H1 (cell line): ENCODE results near the gene RALA. TPM values are rescaled to one million over a fixed set of nuclear protein-coding genes. Genes with fewer than 3 reads are reported as not detected.

Source experiments
- CTCF ChIA-PET: fragments of 300-600 bp; sonication (Branson Sonifier 250); formaldehyde crosslinking; loops from one replicate; lab custom pipeline; 2021; ENCODE audit not compliant: partially characterized antibody; lab: Charles Lee
- POLR2A ChIA-PET: fragments of 300-600 bp; sonication (Branson Sonifier 250); formaldehyde crosslinking; loops from one replicate; lab custom pipeline; 2021; ENCODE audit warnings: inconsistent platforms; ENCODE audit not compliant: partially characterized antibody; lab: Charles Lee
- DNase-seq, 2 experiments: peaks; one replicate each; pipeline versions ENCODE4 v3.0.0 to v3.0.0-alpha.2; 2010 to 2022; ENCODE audit warnings: low spot score in 2 of 2, low read depth in 1 of 2, mixed read lengths in 1 of 2
- FAIRE-seq: peaks from 2 replicates; lab custom pipeline; 2011; peaks lifted over from hg19 to GRCh38; lab: Jason Lieb, UNC
- H2AFZ ChIP-seq: 2 replicates; pipeline ENCODE4 v1.8.1; 2012; ENCODE audit warnings: low read length, inconsistent platforms
- H2AK5ac ChIP-seq: 2 replicates; pipeline ENCODE4 v1.6.1; 2013; ENCODE audit warnings: low read depth, low read length
- H2BK120ac ChIP-seq: replicated peaks from 2 replicates; pipeline ENCODE3; 2013; ENCODE audit warnings: low read depth, low read length, inconsistent platforms
- H2BK12ac ChIP-seq: 2 replicates; pipeline ENCODE4 v1.6.1; 2013; ENCODE audit warnings: low read depth, low read length
- H2BK15ac ChIP-seq: 2 replicates; pipeline ENCODE4 v1.6.1; 2013; ENCODE audit warnings: low read length
- H2BK20ac ChIP-seq: 2 replicates; pipeline ENCODE4 v1.6.1; 2013; ENCODE audit warnings: low read length
- H2BK5ac ChIP-seq: 2 replicates; pipeline ENCODE4 v1.6.1; 2013; ENCODE audit warnings: low read depth, low read length
- H3K14ac ChIP-seq: 2 replicates; pipeline ENCODE4 v1.6.1; 2013; ENCODE audit warnings: inconsistent platforms; ENCODE audit not compliant: insufficient read length
- H3K18ac ChIP-seq: 2 replicates; pipeline ENCODE4 v1.6.1; 2013; ENCODE audit warnings: low read length; ENCODE audit errors: extremely low read depth
- H3K23ac ChIP-seq: 2 replicates; pipeline ENCODE4 v1.6.1; 2013; ENCODE audit warnings: inconsistent platforms; ENCODE audit not compliant: insufficient read length
- H3K23me2 ChIP-seq: 2 replicates; pipeline ENCODE4 v1.6.1; 2013; ENCODE audit warnings: low read depth, low read length
- H3K27ac ChIP-seq: 2 replicates; pipeline ENCODE4 v1.6.1; 2011; ENCODE audit warnings: low read depth, low read length, inconsistent platforms
- H3K27me3 ChIP-seq, 4 experiments: replicated peaks in 1 of 4; 1 replicate in 1 of 4; 2 replicates in 3 of 4; pipeline versions ENCODE4 v1.6.1 to v1.8.1; 2011 to 2013; ENCODE audit warnings: low read length in 3 of 4, mild to moderate bottlenecking in 3 of 4, inconsistent platforms in 2 of 4, mixed read lengths in 2 of 4, moderate library complexity in 1 of 4; ENCODE audit not compliant: control insufficient read depth in 3 of 4, insufficient read depth in 3 of 4; ENCODE audit errors: extremely low read depth in 1 of 4
- H3K36me3 ChIP-seq, 4 experiments: 2 replicates each; pipeline versions ENCODE4 v1.6.1 to v1.8.1; 2011 to 2013; ENCODE audit warnings: mild to moderate bottlenecking in 4 of 4, low read length in 3 of 4, moderate library complexity in 2 of 4, control low read depth in 1 of 4, inconsistent platforms in 1 of 4; ENCODE audit not compliant: insufficient read depth in 4 of 4, control insufficient read depth in 2 of 4
- H3K4ac ChIP-seq: replicated peaks from 2 replicates; pipeline ENCODE3; 2013; ENCODE audit warnings: low read length, low read depth, mixed read lengths, inconsistent platforms; ENCODE audit not compliant: insufficient read length
- H3K4me1 ChIP-seq, 4 experiments: replicated peaks in 1 of 4; 1 replicate in 1 of 4; 2 replicates in 3 of 4; pipeline versions ENCODE4 v1.6.1 to v1.8.1; 2011 to 2013; ENCODE audit warnings: low read length in 3 of 4, inconsistent platforms in 2 of 4, mixed read lengths in 1 of 4; ENCODE audit not compliant: insufficient read depth in 4 of 4, control insufficient read depth in 3 of 4
- H3K4me2 ChIP-seq, 2 experiments: 2 replicates each; pipeline versions ENCODE4 v1.6.1 to v1.8.1; 2011 to 2013; ENCODE audit warnings: low read depth in 2 of 2, low read length in 2 of 2, control low read depth in 1 of 2, inconsistent platforms in 1 of 2, mild to moderate bottlenecking in 1 of 2; ENCODE audit not compliant: insufficient read depth in 1 of 2
- H3K4me3 ChIP-seq, 4 experiments: fragments of 200-600, 300-600 bp in 1 of 4; sonication (generic), shearing (Covaris generic), sonication (Bioruptor Twin) in 1 of 4; 2 replicates each; pipeline versions ENCODE4 v1.5.1 to v1.8.1; 2011 to 2016; ENCODE audit warnings: low read length in 4 of 4, low read depth in 3 of 4, control low read depth in 2 of 4, inconsistent platforms in 2 of 4, mild to moderate bottlenecking in 2 of 4, mixed read lengths in 1 of 4, moderate library complexity in 1 of 4; ENCODE audit not compliant: insufficient read depth in 2 of 4; ENCODE audit errors: extremely low read depth in 1 of 4
- H3K56ac ChIP-seq: replicated peaks from 2 replicates; pipeline ENCODE3; 2013; ENCODE audit warnings: low read depth, mild to moderate bottlenecking, mixed read lengths, low read length, inconsistent platforms; ENCODE audit not compliant: insufficient read length
- H3K79me1 ChIP-seq: 2 replicates; pipeline ENCODE4 v1.6.1; 2013; ENCODE audit warnings: low read depth, low read length, control low read depth
- H3K79me2 ChIP-seq, 2 experiments: 2 replicates each; pipeline versions ENCODE4 v1.6.1 to v1.8.1; 2012 to 2013; ENCODE audit warnings: low read length in 2 of 2, mild to moderate bottlenecking in 2 of 2, inconsistent platforms in 1 of 2; ENCODE audit not compliant: insufficient read depth in 2 of 2, control insufficient read depth in 1 of 2
- H3K9ac ChIP-seq, 4 experiments: replicated peaks in 1 of 4; 1 replicate in 1 of 4; 2 replicates in 3 of 4; pipeline versions ENCODE4 v1.6.1 to v1.8.1; 2011 to 2013; ENCODE audit warnings: low read depth in 3 of 4, low read length in 3 of 4, control low read depth in 2 of 4, mild to moderate bottlenecking in 2 of 4, moderate library complexity in 2 of 4, inconsistent platforms in 1 of 4; ENCODE audit errors: extremely low read depth in 1 of 4
- H3K9me3 ChIP-seq, 2 experiments: 2 replicates each; pipeline versions ENCODE4 v1.6.1 to v1.8.1; 2012 to 2013; ENCODE audit warnings: mild to moderate bottlenecking in 2 of 2, moderate library complexity in 2 of 2, control low read depth in 1 of 2, inconsistent platforms in 1 of 2, low read depth in 1 of 2, low read length in 1 of 2, mixed read lengths in 1 of 2; ENCODE audit not compliant: insufficient read depth in 2 of 2
- H4K20me1 ChIP-seq, 2 experiments: replicated peaks in 1 of 2; 2 replicates each; pipeline versions ENCODE3 to v1.8.1; 2011 to 2013; ENCODE audit warnings: inconsistent platforms in 2 of 2, low read length in 2 of 2, mild to moderate bottlenecking in 1 of 2; ENCODE audit not compliant: insufficient read depth in 2 of 2, control insufficient read depth in 1 of 2
- H4K5ac ChIP-seq: 2 replicates; pipeline ENCODE4 v1.6.1; 2013; ENCODE audit warnings: low read length, low read depth, mixed read lengths, inconsistent platforms; ENCODE audit not compliant: insufficient read length
- H4K8ac ChIP-seq: 2 replicates; pipeline ENCODE4 v1.8.0; 2013; ENCODE audit warnings: mild to moderate bottlenecking, moderate library complexity, low read length, inconsistent platforms; ENCODE audit not compliant: insufficient read depth; ENCODE audit errors: extremely low read depth
- H4K91ac ChIP-seq: replicated peaks from 2 replicates; pipeline ENCODE3; 2013; ENCODE audit warnings: low read length, mixed read lengths, inconsistent platforms; ENCODE audit not compliant: insufficient read length
- ATF2 ChIP-seq: IDR thresholded peaks from 2 replicates; pipeline ENCODE4 v1.6.1; 2012; ENCODE audit warnings: low read length, inconsistent platforms
- ATF3 ChIP-seq: IDR thresholded peaks from 2 replicates; pipeline ENCODE4 v1.6.1; 2011; ENCODE audit warnings: low read depth, mild to moderate bottlenecking, low read length; ENCODE audit not compliant: insufficient read depth
- BACH1 ChIP-seq: IDR thresholded peaks from 2 replicates; pipeline ENCODE4 v1.6.1; 2012; ENCODE audit warnings: low read length, improper control_type of control experiment
- BCL11A ChIP-seq, 2 experiments: IDR thresholded peaks; one replicate each; pipeline ENCODE4 v1.6.1; 2011; ENCODE audit warnings: low read depth in 2 of 2, low read length in 2 of 2, mild to moderate bottlenecking in 2 of 2
- GTF2F1 ChIP-seq: IDR thresholded peaks from 2 replicates; pipeline ENCODE4 v1.6.1; 2012; ENCODE audit warnings: low read depth, low read length, improper control_type of control experiment, borderline replicate concordance
- HDAC6 ChIP-seq: IDR thresholded peaks from one replicate; pipeline ENCODE4 v1.7.1; 2012; ENCODE audit warnings: low read depth, mild to moderate bottlenecking, inconsistent platforms, low read length, moderate library complexity
- KDM1A ChIP-seq: fragments of 200-600, 300-600 bp; sonication (generic); IDR thresholded peaks from 2 replicates; pipeline ENCODE4 v1.7.1; 2016; ENCODE audit warnings: mild to moderate bottlenecking, low read length, borderline replicate concordance
- POLR2AphosphoS5 ChIP-seq: IDR thresholded peaks from 2 replicates; pipeline ENCODE4 v1.6.1; 2011; ENCODE audit warnings: low read depth, low read length
- SIN3A ChIP-seq, 2 experiments: IDR thresholded peaks in 1 of 2; conservative IDR thresholded peaks in 1 of 2; 2 replicates each; pipeline ENCODE4 v1.6.1; 2011 to 2012; ENCODE audit warnings: low read length in 2 of 2, improper control_type of control experiment in 1 of 2, low read depth in 1 of 2, mild to moderate bottlenecking in 1 of 2
- SP4 ChIP-seq: IDR thresholded peaks from 2 replicates; pipeline ENCODE4 v1.6.1; 2012; ENCODE audit warnings: low read length, inconsistent platforms
- WGBS, 2 experiments: shearing (Covaris generic) in 1 of 2; methylation state at CpG; one replicate each; pipeline versions ENCODE4 v1.1.6 to v1.1.7; 2013 to 2015; ENCODE audit warnings: low lambda C conversion rate in 2 of 2, mixed read lengths in 2 of 2, inconsistent platforms in 1 of 2, low coverage in 1 of 2, missing lambda C conversion rate in 1 of 2; ENCODE audit not compliant: insufficient replicate concordance in 2 of 2, insufficient coverage in 1 of 2, insufficient read length in 1 of 2; ENCODE audit errors: extremely low coverage in 1 of 2, missing lambda C conversion rate in 1 of 2; 5-methylcytosine and 5-hydroxymethylcytosine counted together
- polyA plus RNA-seq, 7 experiments: library from polyadenylated mRNA; depleted of rRNA in 3 of 7; stranded (reverse) in 5 of 7; unstranded in 2 of 7; fragments of >200 nt in 5 of 7; fragments of 200-250 nt in 2 of 7; gene quantifications; 1 replicate in 5 of 7; 2 replicates in 1 of 7; 4 replicates in 1 of 7; pipeline versions ENCODE4 v1.2.1 to v1.2.3, GENCODE V29; 2011 to 2013; ENCODE audit warnings: missing spikeins in 2 of 7, mixed read lengths in 2 of 7
- total RNA-seq: library from RNA; stranded (reverse); fragmentation: NEBNext Ultra II Directional; extraction: Animal tissue kit (Norgen Biotek cat#: 25700); gene quantifications from 2 replicates; pipeline ENCODE4 v1.2.1, GENCODE V29; 2021

The RALA gene
- total and polyA plus RNA-seq, 2 of the 8 experiments (the other 6 are each of a cell fraction or from before 2014, with no cell fraction given), result 24.1 to 72.8 TPM

GRCh38 chr7:39631736-39632308 is 8.4 kb downstream of the RALA start:
- no peak overlapping the region for H3K23ac ChIP-seq
- H2BK120ac ChIP-seq, result no peak overlapping the region
- peaks cover 3 to 8% of the 10 kb centered on the region in 2 experiments for H4K20me1 ChIP-seq
- no peak overlapping the region for H4K5ac ChIP-seq
- H3K9ac ChIP-seq, result no peak overlapping the region
- H3K4me2 ChIP-seq, result no peak overlapping the region
- peaks cover 21 to 94% of the 10 kb centered on the region in 2 experiments for H3K79me2 ChIP-seq
- H2BK12ac ChIP-seq, result no peak overlapping the region
- no peak overlapping the region for H2AK5ac ChIP-seq
- peaks cover 0 to 3% (median 1%) of the 10 kb centered on the region in 4 experiments; a peak in 3 of 7 replicates for H3K4me1 ChIP-seq
- peaks cover 0 to 3% (median 1%) of the 10 kb centered on the region in 4 experiments; a peak in 2 of 8 replicates for H3K36me3 ChIP-seq
- no peak overlapping the region for H3K56ac ChIP-seq
- no peak overlapping the region for H3K27ac ChIP-seq
- ChIA-PET POLR2A (interaction anchor here (1.5 kb wide), 1 partner anchor 9 kb away, joined by 8 read pairs; the partner anchor contains the start of gene RALA), CTCF (interaction anchor here (0.8 to 15.8 kb wide), 3 partner anchors 9 to 113 kb away, joined by 3 to 145 read pairs (median 5); partner anchors contain the start of gene RALA)
- no peak overlapping the region for H3K14ac ChIP-seq
- H2AFZ ChIP-seq, result no peak overlapping the region
- H3K18ac ChIP-seq, result no peak overlapping the region
- no peak overlapping the region for H2BK5ac ChIP-seq
- no peaks in the 10 kb centered on the region for H3K27me3 ChIP-seq
- H3K79me1 ChIP-seq, result peaks cover 8% of the 10 kb centered on the region; the same call in 1 of the 2 replicates
- H2BK20ac ChIP-seq, result no peak overlapping the region
- FAIRE-seq (no peak), DNase-seq (no peak)
- H4K8ac ChIP-seq, result no peak overlapping the region
- no peak overlapping the region for H3K4ac ChIP-seq
- WGBS, 2 experiments, result 93% methylated on average over 8 of the region's 8 CpGs; no CpG with 5 or more reads in 1 of the 2 experiments
- H3K4me3 ChIP-seq, result no peak overlapping the region
- H4K91ac ChIP-seq, result no peak overlapping the region
- no peaks in the 10 kb centered on the region for H3K23me2 ChIP-seq
- H3K9me3 ChIP-seq, result no peaks in the 10 kb centered on the region
- no peak overlapping the region for H2BK15ac ChIP-seq
- TF ChIP-seq POLR2AphosphoS5 (no peak), HDAC6 (no peak), ATF2 (no peak), SIN3A (conservative IDR thresholded peaks at IDR 0.05 in 1 of 2, IDR thresholded peaks at IDR 0.05 in 1 of 2; ENCODE audit: low read depth in 1 of 2, low read length in 2 of 2) (no peak), ATF3 (no peak), BCL11A (IDR thresholded peaks at IDR 0.05; ENCODE audit: low read depth in 2 of 2, low read length in 2 of 2) (no peak), GTF2F1 (no peak), BACH1 (no peak), SP4 (no peak), KDM1A (no peak)
